IPS-18c (cell line): ENCODE measurements around the gene TMEM109.
"Not testable (repeated sequence)": the region's sequence is repeated elsewhere in the genome, so short reads cannot be mapped to it uniquely, and the experiment has no call there.

Experiments
- H3K4me3 ChIP-seq: 2 replicates; pipeline ENCODE4 v1.7.0; 2013; ENCODE audit warnings: low read depth, mild to moderate bottlenecking, low read length, moderate library complexity; ENCODE audit not compliant: insufficient read depth
- H3K9me3 ChIP-seq: one replicate; pipeline ENCODE4 v1.6.1; 2013; ENCODE audit warnings: mild to moderate bottlenecking, low read length, moderate library complexity; ENCODE audit not compliant: control insufficient read depth, insufficient read depth

TMEM109 gene

DNA sequence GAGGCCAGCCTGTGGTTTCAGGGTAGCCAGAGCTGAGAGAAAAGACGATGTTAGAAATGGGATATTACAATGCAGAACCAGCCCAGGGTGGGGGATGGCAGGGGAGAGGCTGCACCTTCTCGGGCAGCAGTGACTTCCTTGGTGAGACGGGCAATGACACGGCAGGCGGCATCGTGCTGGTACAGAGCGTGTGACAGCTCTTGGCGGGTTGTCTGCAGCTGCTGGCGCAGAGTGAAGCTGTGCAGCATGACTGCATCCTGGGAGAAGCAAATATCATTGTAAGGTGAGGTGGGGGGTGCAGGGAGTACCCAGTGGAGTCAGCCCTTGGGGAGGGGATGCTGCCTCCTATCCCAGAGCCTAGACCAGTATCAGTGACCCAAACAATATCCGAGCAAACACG lies 11.3 kb upstream of the TMEM109 start:
- Histone ChIP-seq H3K4me3 (no peak overlapping the region), H3K9me3 (no peaks in the 10 kb centered on the region)

DNA sequence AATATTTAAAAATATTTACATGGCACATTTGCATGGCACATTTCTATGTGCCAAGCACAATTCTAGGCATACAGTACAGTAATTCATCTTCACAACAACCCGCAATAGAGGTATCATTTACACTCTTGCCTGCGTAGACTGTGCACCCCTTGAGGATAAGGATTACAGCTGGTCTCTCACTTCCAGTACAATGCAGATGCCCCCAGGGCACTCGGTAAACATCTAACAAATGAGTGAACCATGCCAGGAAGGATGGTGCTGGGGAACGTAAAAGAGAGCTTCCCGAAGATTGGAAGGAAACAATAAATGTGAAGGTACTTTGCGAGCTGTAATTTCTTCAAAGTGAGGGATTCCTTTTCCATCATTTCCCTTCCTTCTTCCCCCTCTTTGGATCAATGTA lies 8.9 kb upstream of the TMEM109 start:
- peak overlapping the region; percentile 88 for H3K4me3 ChIP-seq
- no peaks in the 10 kb centered on the region for H3K9me3 ChIP-seq

DNA sequence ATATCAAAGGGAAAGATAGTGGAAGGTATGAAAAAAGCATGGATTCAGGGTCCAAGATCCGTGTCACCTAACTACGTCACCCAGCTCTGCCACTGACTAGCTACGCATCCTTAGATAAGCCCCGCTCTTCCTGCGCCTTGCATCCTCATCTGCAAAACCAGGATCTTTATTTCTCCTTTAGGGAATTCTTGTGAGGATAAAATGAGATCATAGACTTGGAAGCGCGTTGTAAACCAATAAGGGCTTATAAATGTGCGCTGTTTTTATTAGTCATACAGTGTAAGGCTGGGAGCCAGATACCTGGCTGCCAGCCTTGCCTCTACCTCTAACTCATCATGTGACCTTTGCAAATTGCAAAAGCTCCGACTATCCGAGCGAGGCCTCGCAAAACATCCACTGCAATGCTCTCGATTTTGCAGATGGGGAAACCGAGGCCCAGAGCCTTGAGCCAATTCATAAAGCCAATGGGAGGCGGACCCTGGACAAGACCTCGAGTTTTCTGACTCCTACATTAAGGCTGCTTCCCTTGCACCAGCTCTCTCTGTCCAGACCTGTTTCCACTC lies 8.3 kb upstream of the TMEM109 start:
- H3K4me3 ChIP-seq = peak overlapping the region; percentile 88
- H3K9me3 ChIP-seq = no peaks in the 10 kb centered on the region

DNA sequence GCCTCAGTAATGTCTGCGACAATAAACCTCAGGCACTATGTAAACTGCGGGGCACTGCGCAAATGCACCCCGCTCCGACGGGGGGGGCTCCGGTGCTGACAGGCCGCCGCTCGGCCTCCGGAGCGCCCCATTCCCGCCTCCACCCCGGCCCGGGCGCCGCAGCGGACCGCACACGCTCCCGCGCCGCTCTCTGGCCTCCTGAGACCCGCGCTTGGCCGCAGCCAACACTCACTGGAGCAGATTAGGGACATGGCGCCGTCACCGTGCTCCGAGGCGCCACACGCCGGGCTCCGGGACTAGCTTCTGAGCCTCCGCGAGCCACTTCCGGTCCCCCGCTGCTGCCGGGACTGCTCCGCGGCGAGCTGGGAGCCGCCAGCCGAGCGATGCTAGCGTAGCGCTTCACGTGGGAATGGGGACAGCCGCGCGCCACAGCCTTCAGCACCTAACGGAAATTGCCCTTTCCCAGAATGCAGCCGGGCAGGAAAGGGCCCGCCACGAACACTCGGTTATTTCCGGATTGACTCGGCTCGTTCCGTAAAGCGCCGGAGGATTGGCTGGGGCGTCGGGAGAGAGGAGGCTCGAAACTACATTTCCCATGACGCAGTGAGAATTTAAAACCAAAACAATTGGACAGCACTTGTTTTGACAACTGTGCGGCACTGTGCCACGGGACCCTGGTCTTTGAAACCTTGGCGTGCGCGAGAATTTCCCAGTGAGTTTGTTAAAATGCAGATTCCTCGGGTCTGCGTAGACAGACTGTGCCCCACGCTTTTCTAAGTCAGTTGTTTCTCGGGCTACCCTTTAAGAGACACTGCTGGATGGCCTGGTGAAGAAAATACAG lies 7.6 kb upstream of the TMEM109 start, which contains the start of gene PRPF19:
Gene PRPF19 (minus strand): TSS at position 454 of the 841 bp plus-strand sequence. CDS start 203 bp downstream, at position 251.
- Histone ChIP-seq H3K9me3 (no peaks in the 10 kb centered on the region), H3K4me3 (peak within 1 kb of the TSS; percentile 88)

DNA sequence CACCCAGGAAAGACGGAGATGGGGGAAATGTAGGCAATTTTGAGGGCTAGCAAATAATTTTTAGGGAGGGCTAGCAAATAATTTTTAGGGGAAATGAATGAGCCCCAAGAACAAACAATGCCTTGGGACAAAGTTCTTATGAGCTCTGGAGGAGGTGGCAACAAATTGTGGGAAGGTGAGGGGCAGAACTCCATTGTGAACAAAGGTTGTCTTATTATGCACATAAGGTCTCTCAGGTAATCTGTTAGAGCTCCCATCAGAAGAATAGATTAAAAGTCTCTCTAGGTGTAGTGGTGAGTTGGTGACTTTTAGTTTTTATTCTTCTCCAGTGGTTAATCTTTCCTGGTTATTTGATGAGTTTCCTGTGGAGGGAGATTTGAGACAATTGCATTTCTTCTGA lies 5.2 kb upstream of the TMEM109 start:
- H3K9me3 ChIP-seq = no peaks in the 10 kb centered on the region
- H3K4me3 ChIP-seq = no peak overlapping the region

DNA sequence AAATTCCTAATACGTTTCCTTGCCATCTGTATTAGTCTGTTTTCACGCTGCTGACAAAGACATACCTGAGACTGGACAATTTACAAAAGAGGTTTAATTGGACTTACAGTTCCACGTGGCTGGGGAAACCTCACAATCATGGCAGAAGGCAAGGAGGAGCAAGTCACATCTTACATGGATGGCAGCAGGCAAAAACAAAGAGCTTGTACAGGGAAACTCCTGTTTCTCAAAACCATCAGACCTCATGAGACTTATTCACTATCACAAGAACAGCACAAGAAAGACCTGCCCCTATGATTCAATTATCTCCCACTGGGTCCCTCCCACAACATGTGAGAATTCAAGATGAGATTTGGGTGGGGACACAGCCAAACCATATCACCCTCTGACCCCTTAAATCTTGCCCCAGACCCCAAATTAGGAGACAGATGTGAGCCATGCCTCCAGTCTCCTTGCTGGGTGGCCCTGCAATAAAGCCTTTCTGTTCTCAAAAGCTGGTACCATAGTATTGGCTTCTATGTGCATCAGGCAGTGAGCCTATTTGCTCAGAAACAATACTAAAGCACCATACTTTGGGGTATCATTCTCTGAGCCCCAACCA lies 4.2 kb upstream of the TMEM109 start:
- not testable (repeated sequence) for H3K4me3 ChIP-seq, H3K9me3 ChIP-seq

DNA sequence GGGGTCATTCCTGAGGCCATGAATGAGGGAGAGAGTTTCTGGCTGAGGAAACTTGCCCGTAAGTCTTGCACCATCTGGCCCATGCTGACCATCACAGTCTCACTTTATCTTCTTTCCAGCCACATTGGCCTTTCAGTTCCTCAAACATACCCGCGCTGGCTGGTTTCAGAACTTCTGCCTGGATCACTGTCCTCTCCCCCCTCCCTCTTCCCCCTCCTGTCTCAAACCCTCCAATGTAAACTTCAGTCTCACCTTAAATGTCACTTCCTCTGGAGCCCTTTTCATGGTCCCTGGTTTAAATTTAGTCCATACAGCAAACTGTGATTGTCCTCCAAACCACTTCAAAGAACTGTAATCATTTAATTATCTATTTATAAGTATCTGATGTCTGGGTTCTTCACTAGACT lies 3.7 kb upstream of the TMEM109 start:
- no peak overlapping the region for H3K4me3 ChIP-seq

DNA sequence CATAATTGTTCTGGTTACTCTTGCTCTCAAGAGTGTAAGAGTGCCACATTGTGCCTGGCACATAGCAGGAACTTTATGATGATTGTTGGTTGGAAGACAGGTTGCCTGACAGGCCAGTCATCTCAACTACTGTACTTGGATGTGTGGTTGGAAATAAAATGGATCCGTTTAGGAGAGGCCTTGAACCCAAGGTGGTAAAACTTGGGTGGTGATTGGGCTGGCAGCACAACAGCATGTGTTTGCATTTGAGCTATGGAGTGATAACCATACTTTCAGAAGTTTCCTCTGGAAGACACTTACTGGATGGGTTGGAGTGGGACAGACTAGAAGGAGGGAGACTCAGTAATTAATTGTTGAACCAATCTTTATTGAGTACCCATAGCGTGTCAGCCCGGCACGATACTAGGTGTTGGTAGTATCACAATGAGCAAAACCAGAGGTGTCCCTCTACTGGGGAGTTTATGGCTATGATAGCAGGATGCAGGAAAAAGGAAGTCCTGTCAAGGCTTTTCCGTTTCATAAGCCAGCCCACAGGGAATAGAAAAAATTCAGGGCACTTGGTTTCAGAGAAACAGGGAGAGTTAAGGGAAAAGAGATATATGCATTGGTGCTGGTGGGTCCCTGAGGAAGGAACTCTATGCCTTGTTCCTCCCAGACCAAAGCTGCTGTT lies 3.1 kb upstream of the TMEM109 start:
- Histone ChIP-seq H3K9me3 (no peaks in the 10 kb centered on the region), H3K4me3 (no peak overlapping the region)

More for the DNA sequence above, 3.7 kb upstream of the TMEM109 start:
- H3K9me3 ChIP-seq = no peaks in the 10 kb centered on the region

DNA sequence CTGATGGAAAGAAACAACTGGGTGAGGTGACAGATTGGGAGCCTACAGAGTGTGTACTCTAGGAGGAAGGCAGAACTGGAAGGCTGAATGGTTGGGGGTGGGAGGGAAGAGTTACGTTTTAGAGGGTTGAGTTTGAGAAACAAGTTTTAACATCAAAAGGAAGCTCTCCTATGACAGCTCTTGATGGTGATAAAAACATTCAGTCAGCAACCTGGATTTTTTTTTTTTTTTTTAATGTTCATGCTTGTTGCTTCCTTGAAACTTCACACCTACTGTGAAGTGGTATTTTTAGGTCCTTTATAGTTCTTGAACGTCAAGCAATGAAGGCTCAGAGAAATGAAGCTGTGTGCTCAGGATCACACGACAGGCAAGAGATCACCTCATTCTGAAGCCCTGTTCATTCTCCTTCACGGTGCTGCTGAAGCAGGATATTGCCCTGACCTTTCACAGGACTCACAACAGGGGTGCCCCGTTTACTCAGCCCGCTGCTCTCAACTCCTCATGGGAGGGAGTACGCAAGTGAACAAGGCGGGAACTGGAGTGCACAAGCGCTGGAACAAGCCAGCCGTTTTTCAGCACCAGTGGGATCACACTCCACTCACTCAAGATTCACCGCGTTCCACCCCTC lies 1.6 kb upstream of the TMEM109 start:
- Histone ChIP-seq H3K4me3 (no peak overlapping the region), H3K9me3 (no peaks in the 10 kb centered on the region)

DNA sequence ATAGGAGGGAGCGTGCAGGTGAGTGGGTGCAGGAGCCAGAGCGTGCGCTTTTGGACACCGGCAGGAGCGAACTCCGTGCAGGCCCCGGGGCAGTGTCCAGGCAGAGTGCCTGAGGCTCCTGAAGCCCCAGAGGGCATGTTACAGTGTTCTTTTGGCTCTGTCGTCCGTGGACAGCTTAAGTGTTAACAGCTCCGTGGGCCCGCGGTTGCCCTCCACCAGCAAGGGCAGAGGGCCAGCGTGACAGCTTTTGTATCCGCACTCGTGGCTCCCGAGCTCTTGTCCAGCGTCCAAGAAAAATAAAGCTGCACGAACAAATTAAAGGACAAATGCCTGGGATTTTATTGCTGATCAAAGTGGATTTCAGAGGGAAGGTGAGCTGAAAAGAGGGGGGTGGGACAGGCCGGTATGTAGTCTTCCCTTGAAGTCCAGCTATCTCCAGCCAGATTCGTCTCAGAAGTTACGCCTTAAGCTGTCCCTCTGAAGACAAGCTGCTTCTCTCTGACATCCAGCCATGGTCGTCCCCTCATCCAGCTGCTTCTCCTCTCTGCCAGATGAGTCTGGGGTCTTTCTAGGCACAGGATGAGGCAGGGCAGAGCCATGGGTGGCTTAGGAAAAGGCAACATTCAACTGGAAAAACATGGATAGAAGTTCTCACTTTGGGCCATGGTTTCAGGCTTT lies 968 bp upstream of the TMEM109 start:
- peak overlapping the region; percentile 66; the same call in 1 of the 2 replicates for H3K4me3 ChIP-seq
- H3K9me3 ChIP-seq = no peaks in the 10 kb centered on the region

DNA sequence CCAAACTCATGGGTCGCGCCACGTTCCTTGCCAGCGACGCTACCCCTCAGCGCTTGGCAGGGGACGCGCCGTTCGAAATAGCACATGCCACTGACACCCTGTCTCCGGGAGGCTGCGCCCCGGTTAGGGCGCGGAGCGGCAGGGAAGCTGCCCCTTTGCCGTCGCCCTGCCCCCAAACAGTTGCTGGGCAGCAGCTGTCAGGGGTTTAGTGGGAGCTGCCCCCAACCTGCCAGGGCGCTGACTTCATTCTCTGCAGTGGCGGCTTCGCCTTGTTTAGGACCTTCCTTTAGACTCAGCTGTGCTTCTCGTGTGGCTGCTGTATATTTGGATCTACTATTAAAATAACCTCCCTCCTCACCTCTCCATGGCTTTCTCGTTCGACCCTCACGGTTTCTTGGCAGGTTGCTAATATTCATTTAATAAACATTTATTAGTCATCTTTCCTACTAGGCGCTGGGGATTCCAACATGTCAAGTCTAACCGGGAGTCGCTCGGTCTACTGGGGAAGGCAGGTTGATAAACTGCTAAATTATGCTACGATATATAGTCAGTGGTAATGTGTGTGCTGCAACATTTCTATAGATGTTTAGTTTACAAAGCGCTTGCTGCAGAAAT lies 782 bp downstream of the TMEM109 start:
- Histone ChIP-seq H3K4me3 (peak overlapping the region; percentile 66), H3K9me3 (no peaks in the 10 kb centered on the region)

DNA sequence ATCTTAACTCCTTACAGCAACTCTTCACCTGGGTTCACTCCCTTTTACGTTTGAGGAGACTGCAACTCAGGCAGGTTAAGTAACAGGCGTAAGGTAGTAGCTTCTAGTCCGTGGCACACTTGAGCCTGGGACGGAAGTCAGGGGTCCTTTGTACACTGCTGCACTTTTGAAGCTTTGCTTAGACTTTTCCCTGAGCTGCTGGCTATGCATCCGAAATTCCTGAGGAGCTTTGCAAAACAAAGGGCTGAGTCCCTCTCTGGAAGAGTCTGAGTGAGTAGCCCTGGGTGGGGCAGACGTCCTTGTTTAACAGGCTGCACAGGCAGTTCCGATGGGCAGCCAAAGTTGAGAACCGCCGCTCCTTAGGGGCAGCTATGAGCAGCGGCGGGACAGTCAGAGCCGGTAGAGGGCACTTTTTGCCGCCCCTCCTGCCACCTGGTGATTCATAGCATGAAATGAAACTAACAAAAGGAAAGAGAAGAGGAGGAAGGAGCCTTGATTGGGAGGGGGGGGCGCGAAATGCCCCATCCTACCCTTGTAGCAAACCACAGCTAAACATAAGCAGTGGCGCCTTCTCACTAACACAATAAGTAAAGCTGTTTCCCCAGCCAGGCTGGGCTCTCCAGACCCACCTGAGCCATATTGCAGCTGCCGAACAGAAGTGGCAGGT lies 1.4 kb downstream of the TMEM109 start:
- H3K9me3 ChIP-seq = no peaks in the 10 kb centered on the region
- H3K4me3 ChIP-seq = peak overlapping the region; percentile 66; the same call in 1 of the 2 replicates

DNA sequence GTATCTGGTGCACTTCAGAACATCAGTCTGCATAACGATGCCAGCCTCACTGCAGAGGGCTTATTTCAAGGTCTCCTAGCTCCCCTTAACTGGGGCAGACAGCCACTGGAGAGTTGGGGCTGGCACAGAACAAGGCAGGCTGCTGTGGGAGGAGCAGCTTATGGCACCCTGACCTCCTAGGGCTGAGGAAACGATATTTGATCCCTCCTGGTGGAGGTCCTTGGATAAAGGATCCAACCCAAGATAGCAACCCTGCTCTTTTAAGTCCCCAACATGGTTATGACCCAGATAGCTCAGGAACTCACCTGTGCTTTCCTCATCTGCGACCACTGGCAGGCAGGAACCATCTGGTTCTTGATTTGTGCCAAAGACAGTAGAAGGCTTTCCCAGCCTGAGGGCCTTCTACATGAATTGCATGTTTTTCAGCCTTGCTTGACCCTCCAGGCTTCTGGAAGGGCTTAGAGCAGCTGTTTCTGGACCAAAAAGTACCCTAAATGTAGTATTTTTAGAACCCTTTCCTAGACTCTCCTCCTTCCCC lies 2.8 kb downstream of the TMEM109 start:
- H3K4me3 ChIP-seq = no peak overlapping the region
- H3K9me3 ChIP-seq = no peaks in the 10 kb centered on the region

DNA sequence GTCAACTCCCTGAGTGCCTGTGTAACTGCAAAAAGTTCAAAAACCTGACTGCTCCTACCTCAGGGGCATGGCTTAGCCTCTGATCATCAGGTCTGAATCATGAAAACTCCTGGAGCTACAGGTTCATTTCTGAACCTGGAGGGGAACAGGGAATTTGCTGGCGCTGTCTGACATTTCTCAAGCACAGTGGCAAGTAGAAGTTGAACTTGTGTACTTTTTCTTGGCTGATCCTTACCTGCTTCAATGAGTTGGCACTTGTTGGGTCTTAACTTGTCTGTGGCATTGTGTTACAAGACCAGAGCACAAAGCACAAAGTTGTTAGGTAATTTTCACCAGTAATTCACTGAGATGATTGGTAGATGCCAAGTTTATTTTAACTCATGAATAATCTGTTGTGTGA lies 3.3 kb downstream of the TMEM109 start:
- no peak overlapping the region for H3K4me3 ChIP-seq

DNA sequence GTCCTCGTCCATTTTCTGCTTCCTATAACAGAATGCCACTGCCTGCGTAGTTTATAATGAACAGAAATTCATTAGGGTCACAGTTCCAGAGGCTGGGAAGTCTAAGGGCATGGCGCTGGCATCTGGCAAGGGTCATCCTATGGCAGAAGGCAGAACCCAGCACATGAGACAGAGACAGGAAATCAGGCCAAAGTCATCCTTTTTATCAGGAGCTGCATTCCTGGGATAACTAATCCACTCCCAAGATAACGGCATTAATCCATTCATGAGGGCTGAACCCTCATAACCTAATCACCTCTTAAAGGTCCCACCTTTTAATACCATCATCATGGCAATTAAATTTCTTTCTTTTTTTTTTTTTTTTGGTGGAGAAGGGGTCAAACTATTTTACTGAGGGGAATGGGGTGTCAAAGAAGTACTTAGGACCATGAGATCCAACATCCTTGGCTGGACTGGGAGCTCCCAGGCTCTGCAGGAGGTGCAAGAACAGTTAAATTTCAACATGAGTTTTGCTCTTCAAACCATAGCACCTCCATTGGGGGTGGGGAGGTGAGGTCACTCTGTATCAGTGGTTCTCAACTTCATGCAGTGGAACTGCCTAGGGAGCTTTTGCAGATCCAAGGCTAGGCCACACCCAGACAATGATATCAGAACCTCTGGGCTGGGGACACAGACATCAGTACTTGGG lies 4.4 kb downstream of the TMEM109 start:
- no peak overlapping the region; the same call in 1 of the 2 replicates for H3K4me3 ChIP-seq
- H3K9me3 ChIP-seq = no peaks in the 10 kb centered on the region

More for the DNA sequence above, 3.3 kb downstream of the TMEM109 start:
- no peaks in the 10 kb centered on the region for H3K9me3 ChIP-seq
